ENCODE measurements around the gene HBE1.

DNA sequence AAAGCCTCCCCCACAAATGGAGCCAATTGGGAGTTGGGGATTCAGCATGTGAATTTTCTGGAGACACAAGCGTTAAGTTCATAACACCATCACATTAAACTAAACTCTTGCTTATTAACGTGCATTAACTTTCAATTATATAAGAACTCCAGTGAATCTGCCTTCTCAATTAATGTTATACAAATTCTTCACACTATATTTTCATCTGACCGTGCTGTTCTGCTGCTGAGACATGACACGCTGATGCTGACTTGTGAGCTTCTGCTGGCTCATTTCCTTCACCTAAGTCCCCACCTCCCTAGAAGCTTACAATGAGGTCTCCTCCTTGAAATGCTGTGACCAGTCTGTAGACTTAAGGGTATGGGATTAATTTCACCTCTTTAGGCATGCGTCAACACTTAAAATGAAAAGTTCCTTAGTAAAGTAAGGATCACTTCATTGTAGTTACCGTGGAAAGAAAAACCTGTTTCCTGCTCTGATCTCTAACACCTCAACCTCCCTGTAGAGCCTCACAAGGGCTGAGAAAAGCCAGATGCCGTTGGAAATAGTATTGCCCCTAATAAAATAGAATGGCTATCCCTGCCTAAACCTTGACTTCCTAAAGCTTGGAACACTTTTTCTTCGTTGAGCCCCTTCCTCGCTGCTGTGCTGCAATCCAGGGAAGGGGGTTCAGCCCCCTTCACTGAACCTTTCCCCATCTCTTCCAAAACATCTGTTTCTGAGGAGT is 17.4 kb downstream of the HBE1 start:
- TF ChIP-seq POLR2A (IDR thresholded peaks at IDR 0.05) = no peak
- TF ChIP-seq, protein P1, sequence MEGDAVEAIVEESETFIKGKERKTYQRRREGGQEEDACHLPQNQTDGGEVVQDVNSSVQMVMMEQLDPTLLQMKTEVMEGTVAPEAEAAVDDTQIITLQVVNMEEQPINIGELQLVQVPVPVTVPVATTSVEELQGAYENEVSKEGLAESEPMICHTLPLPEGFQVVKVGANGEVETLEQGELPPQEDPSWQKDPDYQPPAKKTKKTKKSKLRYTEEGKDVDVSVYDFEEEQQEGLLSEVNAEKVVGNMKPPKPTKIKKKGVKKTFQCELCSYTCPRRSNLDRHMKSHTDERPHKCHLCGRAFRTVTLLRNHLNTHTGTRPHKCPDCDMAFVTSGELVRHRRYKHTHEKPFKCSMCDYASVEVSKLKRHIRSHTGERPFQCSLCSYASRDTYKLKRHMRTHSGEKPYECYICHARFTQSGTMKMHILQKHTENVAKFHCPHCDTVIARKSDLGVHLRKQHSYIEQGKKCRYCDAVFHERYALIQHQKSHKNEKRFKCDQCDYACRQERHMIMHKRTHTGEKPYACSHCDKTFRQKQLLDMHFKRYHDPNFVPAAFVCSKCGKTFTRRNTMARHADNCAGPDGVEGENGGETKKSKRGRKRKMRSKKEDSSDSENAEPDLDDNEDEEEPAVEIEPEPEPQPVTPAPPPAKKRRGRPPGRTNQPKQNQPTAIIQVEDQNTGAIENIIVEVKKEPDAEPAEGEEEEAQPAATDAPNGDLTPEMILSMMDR (IDR thresholded peaks at IDR 0.05) = no peak

Measured in right lobe of liver (tissue), 4 donors.